ENCODE results near the gene RBM26.

RBM26 gene

DNA sequence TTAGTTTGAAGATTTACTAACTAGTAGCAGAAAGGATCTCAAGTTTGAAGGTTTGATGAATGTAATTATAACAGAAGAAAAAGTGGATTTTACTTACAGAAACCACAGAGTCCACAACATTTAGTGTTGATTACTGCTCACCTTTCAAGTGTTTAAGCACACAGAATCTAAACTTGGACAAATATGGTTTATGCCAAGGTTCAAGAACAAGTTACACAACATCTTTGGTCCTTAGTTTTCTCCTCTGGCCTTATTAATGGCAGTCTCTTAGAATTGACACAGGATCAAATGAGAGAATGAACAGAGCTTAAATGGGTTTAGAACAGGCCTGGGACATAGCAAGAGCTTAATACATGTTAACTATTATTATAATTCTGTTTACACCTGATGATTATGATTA lies 133.0 kb downstream of the RBM26 start:
- no peak for DNase-seq (ENCODE audit: low read depth)

DNA sequence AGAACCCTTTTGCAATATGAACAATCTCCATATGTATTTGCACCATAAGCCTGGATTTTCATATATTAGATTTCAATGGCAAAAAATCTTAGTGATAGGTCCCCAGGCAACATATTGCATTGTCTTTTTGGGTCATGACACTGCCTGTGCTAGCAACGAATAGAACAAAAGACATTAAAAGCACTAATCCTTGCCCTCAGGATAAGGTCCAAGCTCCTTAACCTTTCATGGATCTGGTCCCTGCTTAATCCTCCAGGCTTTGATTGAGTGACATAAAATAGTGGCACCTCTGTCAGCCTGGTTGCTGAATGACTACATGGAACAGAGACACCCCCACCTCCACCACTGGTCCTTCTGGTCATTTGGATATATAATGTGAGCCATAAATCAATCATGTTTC lies 134.4 kb downstream of the RBM26 start:
- no peak for DNase-seq (ENCODE audit: low read depth)

DNA sequence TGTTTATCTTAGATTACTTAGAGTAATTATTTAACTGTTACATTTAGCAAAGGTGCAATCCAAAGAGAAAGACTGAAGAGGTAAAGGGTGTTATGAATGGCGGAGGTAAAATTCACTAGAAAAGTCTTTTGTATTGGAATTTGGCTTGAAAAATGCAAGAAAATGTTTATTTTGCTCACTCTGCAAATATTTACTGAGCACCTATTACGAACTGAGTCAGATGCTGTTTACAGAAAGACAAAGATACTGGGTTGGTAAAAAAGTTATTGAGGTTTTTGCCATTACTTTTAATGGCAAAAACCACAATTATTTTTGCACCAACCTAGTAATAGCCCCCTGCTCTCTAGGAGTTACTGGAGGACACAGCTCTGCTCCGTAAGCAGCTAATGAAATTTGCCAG lies 135.2 kb downstream of the RBM26 start:
- DNase-seq (ENCODE audit: low read depth): no peak
